HL-60 (cell line): ENCODE results near the gene CEP72.

Experiments used
- DNase-seq, 2 experiments: peaks; one replicate each; pipeline ENCODE4 v3.0.0-alpha.2; 2010 to 2020; ENCODE audit warnings: low read depth in 1 of 2, low spot score in 1 of 2
- H3K27ac ChIP-seq: fragments of 250-450 bp; sonication (Bioruptor Pico); replicated peaks from 2 replicates; pipeline ENCODE4 v1.5.1; 2020; ENCODE audit warnings: mild to moderate bottlenecking, moderate library complexity
- H3K27me3 ChIP-seq: fragments of 250-450 bp; sonication (Bioruptor Pico); 2 replicates; pipeline ENCODE4 v1.5.1; 2021; ENCODE audit warnings: mild to moderate bottlenecking, moderate library complexity; ENCODE audit not compliant: insufficient read depth, poor library complexity, severe bottlenecking
- H3K4me3 ChIP-seq: replicated peaks from 2 replicates; pipeline ENCODE4 v1.5.1; 2011; ENCODE audit warnings: mild to moderate bottlenecking, control low read depth, low read length; ENCODE audit not compliant: insufficient read depth
- CTCF ChIP-seq: IDR thresholded peaks from one replicate; pipeline ENCODE4 v1.5.1; 2011; ENCODE audit warnings: low read length, control low read depth, inconsistent platforms; ENCODE audit not compliant: insufficient read depth
- GABPA ChIP-seq: IDR thresholded peaks from 2 replicates; pipeline ENCODE4 v1.6.1; 2012; ENCODE audit warnings: low read depth
- POLR2AphosphoS5 ChIP-seq: IDR thresholded peaks from 2 replicates; pipeline ENCODE4 v1.6.1; 2012; ENCODE audit warnings: low read depth
- REST ChIP-seq: IDR thresholded peaks from 2 replicates; pipeline ENCODE4 v1.6.1; 2012; ENCODE audit warnings: low read depth; ENCODE audit not compliant: insufficient replicate concordance
- SPI1 ChIP-seq: IDR thresholded peaks from 2 replicates; pipeline ENCODE4 v1.6.1; 2012; ENCODE audit warnings: low read depth, mild to moderate bottlenecking, borderline replicate concordance

CEP72 gene

GRCh38 chr5:663436-664342 is 51.5 kb downstream of the CEP72 start:
- Histone ChIP-seq H3K27ac (no peak overlapping the region), H3K27me3 (no peaks in the 10 kb centered on the region), H3K4me3 (no peak overlapping the region)
- no peak for DNase-seq
- no peak for TF ChIP-seq GABPA

GRCh38 chr5:664343-664993 is 52.3 kb downstream of the CEP72 start:
- DNase-seq = no peak
- Histone ChIP-seq H3K4me3 (no peak overlapping the region), H3K27me3 (no peaks in the 10 kb centered on the region), H3K27ac (no peak overlapping the region)
- no peak for TF ChIP-seq GABPA
- no peak for TF ChIP-seq SPI1
- TF ChIP-seq POLR2AphosphoS5 = no peak
- no peak for TF ChIP-seq CTCF
- TF ChIP-seq REST = no peak

GRCh38 chr5:664994-665360 is 52.8 kb downstream of the CEP72 start:
- DNase-seq = no peak
- no peak overlapping the region for H3K27ac ChIP-seq
- H3K4me3 ChIP-seq = no peak overlapping the region
- H3K27me3 ChIP-seq = no peaks in the 10 kb centered on the region
- TF ChIP-seq REST (no peak), CTCF (no peak), GABPA (no peak), POLR2AphosphoS5 (no peak), SPI1 (no peak)

- Histone ChIP-seq H3K4me3 (no peak overlapping the region), H3K27ac (no peak overlapping the region), H3K27me3 (no peaks in the 10 kb centered on the region)
- TF ChIP-seq SPI1 = no peak
- TF ChIP-seq REST = no peak
- no peak for TF ChIP-seq GABPA
- TF ChIP-seq CTCF = no peak
- TF ChIP-seq POLR2AphosphoS5 = no peak
- no peak for DNase-seq
Measured at GRCh38 chr5:665541-665955, 53.4 kb downstream of the CEP72 start.
